Measurements from ENCODE around the gene ADGRG4.
A peak's percentile ranks its signal among the peaks of the same experiment; 100 is the strongest.
"Not testable (repeated sequence)": the region's sequence is repeated elsewhere in the genome, so short reads cannot be mapped to it uniquely, and the experiment has no call there.

The ADGRG4 gene, protein sequence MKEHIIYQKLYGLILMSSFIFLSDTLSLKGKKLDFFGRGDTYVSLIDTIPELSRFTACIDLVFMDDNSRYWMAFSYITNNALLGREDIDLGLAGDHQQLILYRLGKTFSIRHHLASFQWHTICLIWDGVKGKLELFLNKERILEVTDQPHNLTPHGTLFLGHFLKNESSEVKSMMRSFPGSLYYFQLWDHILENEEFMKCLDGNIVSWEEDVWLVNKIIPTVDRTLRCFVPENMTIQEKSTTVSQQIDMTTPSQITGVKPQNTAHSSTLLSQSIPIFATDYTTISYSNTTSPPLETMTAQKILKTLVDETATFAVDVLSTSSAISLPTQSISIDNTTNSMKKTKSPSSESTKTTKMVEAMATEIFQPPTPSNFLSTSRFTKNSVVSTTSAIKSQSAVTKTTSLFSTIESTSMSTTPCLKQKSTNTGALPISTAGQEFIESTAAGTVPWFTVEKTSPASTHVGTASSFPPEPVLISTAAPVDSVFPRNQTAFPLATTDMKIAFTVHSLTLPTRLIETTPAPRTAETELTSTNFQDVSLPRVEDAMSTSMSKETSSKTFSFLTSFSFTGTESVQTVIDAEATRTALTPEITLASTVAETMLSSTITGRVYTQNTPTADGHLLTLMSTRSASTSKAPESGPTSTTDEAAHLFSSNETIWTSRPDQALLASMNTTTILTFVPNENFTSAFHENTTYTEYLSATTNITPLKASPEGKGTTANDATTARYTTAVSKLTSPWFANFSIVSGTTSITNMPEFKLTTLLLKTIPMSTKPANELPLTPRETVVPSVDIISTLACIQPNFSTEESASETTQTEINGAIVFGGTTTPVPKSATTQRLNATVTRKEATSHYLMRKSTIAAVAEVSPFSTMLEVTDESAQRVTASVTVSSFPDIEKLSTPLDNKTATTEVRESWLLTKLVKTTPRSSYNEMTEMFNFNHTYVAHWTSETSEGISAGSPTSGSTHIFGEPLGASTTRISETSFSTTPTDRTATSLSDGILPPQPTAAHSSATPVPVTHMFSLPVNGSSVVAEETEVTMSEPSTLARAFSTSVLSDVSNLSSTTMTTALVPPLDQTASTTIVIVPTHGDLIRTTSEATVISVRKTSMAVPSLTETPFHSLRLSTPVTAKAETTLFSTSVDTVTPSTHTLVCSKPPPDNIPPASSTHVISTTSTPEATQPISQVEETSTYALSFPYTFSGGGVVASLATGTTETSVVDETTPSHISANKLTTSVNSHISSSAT (N-terminal part only)

DNA sequence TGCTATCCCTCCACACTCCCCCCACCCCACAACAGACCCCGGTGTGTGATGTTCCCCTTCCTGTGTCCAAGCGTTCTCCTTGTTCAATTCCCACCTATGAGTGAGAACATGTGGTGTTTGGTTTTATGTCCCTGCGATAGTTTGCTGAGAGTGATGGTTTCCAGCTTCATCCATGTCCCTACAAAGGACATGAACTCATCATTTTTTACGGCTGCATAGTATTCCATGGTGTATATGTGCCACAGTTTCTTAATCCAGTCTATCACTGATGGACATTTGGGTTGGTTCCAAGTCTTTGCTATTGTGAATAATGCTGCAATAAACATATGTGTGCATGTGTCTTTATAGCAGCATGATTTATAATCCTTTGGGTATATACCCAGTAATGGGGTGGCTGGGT lies at the start of gene ADGRG4:
ADGRG4 (plus strand) TSS at position 243 of the 400 bp plus-strand sequence. CDS start 7,815 bp downstream, outside the sequence.
- DNase-seq (ENCODE audit: low spot score), result not testable (repeated sequence)

DNA sequence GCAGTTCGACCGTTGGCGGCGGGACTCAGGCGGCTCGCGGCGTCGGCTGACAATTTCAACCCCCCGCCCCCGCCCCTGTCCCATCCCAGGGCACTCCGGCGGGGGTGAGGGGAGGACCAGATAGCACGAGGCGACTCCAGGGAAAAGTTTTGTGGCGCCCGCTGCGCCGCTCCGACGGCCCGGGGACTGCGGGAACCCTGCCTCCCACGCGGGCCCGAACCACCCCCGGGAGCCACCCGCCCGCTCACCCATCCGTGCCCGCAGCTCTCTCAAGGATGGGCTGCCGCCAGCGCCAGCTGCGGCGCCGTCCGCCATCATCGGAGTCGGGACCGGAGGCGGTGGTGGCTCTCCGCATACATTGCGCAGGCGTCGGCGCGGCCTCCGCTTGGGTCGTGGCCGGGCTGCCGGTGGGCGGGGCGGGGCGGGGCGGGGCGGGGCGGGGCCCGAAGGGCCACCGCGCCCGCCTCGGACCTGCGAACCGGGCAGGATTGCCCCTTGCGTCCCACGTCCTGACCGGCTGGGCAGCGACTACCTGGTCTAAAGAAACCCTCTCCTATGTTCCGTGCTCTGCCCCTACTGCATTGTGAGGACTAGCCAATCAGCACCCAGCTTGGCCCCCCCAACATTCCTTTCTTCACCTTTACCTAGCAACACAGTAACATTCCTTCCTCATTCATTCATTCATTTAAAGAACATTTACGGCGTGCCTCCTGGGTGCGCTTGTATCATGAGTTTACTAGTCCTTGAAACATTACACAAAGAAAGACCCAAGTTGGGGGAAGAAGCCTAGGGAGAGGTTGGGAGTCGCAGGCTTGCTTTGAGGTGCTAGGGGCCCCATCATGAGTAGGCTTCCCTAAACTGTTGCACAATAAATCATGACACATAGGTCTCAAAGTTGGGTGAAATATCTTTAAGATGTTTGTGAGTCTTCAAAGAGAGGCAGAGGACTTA lies 49.4 kb upstream of the ADGRG4 start, which contains the start of gene MAP7D3:
MAP7D3 (minus strand) TSS at position 360 of the 951 bp plus-strand sequence; CDS start at position 318, 42 bp downstream.
- DNase-seq (ENCODE audit: low spot score), result peak; percentile 45

DNA sequence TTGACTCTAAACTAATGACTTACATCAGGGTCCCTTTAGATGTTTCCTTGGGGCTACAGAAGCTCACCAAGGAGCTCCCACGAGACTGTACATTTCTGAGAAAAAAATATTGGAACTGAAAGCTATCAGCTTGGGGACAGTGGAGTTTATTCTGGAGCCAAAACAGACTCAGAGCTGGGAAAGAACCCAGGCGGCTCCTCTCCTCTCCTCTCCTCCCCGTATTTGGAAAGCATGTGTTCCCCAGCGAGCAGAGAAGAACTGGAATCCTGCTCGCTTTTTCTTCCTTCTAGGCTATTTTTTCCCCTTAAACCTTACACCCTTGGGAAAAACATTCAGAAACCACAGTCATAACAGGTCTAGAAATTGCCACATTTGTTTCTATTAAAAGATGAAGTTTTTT lies 45.2 kb upstream of the ADGRG4 start:
- no peak for DNase-seq (ENCODE audit: low spot score)

DNA sequence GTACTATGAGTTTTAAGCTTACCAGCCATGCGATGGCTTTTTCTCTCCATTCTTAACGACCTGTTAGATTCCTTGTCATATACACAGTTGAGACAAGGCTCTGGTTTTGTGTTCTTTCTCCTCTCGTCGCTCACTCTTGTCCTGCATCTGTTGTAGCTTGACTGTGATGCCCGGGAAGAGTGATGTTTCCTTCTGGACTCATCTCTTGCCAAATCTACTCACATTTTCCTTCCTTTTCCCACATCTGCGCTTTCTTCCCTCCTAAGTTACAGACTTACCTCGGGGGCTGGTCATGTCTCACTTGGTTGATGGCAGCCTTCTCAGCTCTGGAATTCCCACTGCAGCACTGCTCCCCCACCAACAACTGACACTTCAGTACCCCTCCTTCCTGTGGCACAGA lies 44.7 kb upstream of the ADGRG4 start:
- no peak for DNase-seq (ENCODE audit: low spot score)

DNA sequence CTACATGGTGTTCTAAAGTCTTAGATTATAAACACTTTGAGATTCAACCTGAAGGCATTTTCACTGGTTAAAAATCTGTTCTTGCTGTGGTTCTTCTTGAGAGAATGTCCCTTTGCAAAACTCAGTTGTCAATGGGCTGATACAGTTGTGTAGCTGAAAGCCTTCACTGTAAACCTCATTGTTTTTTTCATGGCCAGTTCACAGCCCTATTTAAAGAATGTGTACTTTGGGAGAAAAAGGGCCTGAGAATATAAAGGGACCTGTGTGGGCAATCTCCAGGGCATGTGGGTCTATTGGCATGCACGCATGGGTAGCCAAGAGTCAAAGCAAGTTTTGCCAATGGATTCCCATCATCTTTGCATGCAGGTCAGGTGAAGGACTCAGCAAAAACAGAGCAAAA lies 41.8 kb upstream of the ADGRG4 start:
- no peak for DNase-seq (ENCODE audit: low spot score)

DNA sequence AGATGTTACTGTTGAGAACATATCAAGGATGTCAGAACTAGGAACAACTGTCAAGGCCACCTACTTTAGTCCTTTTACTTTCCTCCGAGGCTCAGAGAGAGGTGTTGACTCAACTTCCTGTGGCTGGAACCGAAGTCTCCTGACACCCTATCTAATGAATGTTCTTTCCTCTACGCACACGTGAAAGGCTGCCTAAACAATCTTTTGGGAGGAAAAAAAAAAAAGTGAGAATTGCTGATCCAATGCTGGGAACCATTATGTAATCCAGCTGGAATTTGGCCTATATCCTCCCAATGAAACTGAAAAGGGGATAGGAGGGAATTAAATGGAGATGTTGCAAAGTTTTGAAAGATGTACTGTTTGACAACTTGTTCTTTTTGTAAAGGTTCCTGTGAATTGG lies 41.2 kb upstream of the ADGRG4 start:
- no peak for DNase-seq (ENCODE audit: low spot score)

DNA sequence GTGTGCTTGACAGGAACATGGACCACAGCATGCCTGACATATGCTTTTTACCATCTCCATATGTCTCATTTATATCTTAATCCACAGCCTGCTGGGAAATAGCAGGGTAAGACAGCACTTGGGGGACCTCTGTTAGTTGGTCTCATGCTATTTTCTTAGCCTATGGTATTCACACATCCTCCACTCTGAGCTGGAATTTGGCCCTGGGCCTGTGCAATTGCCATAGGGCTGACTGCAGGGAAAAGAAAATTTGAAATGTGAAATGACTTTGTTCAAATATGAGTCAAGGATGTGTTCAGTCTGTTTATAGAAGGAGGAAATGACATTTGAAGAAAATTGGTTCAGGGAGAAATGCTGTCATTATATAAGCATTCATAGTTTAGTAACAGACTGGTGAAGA lies 40.0 kb upstream of the ADGRG4 start:
- DNase-seq (ENCODE audit: low spot score), result no peak

DNA sequence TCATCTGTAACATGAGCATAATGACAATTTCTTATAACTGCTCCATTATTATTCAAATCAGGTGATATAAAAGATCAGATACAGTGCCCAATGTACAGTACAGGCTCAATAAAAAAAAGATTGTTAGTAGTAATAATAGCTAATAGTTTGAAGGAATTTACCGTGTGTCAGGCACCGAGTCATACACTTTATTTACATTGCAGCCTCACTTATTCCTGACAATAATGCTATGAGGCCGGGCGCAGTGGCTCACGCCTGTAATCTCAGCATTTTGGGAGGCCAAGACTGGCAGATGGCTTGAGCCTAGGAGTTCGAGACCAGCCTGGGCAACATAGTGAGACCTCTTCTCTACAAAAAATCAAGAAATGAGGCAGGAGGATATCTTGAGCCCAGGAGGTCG lies 39.4 kb upstream of the ADGRG4 start:
- no peak for DNase-seq (ENCODE audit: low spot score)

DNA sequence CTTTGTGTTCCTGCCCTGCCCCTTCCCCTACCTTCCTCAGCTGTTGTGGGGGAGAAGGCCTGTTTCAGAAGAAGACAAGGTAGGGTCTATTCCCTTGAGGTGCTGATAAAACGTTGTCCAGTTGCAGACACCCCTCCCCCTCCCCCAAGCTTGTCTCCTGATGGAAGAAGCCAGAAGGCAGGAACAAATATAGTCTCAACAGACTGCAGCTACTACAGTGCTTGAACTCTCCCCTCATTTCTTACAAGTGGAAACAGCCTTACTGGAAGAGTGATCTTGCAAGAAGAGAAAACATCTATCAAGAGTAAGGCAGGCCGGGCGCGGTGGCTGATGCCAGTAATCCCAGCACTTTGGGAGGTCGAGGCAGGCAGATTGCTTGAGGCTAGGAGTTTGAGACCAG lies 38.5 kb upstream of the ADGRG4 start:
- no peak for DNase-seq (ENCODE audit: low spot score)

DNA sequence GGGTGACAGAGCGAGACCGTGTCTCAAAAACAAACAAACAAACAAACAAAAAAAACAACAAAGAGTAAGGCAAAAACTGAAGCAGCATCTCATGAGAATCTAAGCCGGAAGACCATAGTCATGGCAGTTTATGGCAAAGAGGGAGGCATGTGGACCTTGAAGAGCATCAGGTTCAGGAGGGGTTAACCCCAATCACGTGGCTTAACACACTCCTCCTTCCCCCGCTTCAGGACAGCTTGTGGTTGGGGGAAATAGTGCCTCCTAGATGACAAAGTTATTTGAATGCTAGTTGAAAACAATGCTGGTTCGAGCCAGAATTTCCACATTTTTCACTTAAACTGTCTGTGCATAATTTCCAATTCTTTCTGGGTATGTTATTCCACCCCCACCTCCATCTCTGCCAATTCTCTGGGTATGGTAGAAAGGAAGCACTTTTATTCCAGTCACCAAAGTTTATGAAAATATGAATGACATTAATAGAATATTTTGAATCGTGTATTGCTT lies 37.9 kb upstream of the ADGRG4 start:
- peak; percentile 2 for DNase-seq (ENCODE audit: low spot score)

DNA sequence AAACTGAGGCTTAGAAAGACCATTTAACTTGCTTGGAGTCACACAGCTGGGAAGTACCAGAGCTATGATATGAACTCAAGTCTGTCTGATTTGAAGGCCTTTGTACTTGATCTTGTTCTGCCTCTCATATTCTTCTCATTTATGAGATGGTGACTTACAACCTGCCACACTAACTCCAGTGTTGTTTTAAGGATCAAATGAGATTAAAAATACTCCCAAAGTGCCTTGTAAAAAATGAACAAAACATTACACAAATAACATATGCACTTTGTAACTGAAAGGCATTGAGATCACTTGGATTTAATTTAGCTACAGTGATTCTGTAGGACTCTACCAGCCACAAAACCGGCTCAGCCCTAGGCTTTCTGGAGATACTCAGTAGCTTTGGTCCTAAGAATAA lies 33.9 kb upstream of the ADGRG4 start:
- no peak for DNase-seq (ENCODE audit: low spot score)

DNA sequence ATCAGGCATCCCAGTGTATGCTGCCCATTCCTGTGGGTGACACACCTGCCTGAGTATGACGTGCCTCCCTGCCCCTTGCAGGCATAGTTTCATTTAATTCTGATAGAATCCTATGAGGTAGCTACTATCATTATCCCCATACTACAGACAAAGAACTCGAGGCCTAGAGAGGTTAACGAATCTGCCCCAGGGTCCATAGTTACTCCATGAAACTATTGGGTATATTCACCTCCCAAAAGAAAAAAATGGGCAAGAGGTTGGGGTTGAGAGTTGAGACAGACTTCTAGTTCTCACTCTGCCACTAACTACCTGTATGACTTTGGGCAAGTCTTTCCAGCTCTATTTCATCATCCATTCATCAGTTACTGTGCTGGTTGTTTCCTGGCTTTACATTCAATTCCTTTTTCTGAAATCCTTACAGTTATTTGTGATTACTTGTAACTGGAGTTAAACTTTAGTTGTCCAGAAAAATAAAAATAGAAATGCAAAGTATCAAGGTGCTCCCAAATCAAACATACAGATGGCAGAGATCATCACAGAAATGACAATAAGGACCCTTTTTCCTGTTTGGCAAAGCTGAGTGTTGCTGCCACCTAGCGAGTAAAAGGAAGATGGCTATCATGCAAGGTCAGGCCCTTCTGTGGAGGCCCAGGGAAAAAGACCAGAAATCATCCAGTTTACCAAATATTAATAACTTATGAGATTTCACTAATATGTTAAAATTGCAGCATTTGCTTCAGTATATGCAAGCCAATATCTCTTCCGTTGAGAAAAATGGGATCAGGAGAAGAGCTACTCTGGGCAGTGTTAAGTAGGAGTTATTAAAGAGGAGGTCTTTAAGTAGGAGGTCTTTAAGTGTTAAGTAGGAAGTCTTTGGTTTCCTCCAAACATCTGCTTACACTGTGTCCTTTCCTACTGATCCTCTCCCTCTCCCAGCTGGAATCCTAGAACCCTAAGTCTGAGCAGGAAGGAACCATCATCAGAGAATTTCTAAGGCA lies 32.4 kb upstream of the ADGRG4 start:
- peak; percentile 59 for DNase-seq (ENCODE audit: low spot score)

DNA sequence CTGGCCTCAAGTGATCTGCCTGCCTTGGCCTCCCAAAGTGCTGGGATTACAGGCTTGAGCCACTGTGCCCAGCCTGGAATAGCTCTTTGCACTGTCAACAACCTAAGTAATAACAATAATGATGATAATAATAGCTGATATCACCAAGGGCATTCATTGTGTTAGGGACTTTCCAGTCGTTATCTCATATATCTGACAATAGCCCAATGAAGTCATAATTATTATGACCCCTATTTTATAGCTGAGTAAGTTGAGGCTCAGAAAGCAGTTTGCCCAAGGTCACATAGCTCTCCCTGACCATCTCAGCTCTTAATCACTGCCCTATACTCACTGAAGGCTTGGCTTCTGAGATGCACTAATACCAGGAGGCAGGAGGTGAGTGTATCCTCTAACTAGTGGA lies 30.8 kb upstream of the ADGRG4 start:
- DNase-seq (ENCODE audit: low spot score), result no peak

DNA sequence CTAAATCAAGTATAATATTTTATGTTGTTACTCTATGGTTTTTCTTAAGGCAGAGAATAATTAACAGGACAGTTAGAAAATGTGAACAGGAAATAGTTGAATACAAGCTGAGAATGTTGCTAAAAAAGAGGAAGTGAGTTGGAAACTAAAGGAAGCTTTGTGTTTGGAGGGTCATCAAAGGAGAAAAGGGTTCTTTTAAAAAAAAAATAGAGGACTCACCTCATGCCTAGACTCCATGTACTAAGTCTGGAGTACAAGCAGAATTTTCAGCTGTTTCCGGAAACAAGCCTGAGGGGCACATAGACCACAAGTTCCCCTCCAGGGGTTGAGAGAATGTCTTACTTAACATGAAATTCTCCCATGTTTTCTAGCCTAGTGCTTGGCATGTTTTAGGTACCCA lies 29.5 kb upstream of the ADGRG4 start:
- no peak for DNase-seq (ENCODE audit: low spot score)

DNA sequence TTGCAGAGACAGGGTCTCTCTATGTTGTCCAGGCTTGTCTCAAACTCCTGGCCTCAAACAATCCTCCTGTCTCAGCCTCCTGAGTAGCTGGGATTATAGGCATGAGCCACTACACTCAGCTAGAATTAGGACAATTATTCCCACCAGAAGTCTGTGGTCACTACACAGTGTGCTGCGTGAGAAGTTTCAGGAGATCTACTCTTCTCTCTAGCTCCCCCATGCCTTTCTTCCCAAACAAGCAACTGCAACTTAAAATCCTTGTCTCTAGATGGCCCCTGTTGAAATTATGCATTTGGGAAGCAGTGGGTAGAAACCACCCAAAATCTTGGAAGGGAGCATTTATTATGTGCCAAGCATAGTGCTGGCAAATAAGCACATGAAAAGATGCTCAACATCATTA lies 28.4 kb upstream of the ADGRG4 start:
- no peak for DNase-seq (ENCODE audit: low spot score)

DNA sequence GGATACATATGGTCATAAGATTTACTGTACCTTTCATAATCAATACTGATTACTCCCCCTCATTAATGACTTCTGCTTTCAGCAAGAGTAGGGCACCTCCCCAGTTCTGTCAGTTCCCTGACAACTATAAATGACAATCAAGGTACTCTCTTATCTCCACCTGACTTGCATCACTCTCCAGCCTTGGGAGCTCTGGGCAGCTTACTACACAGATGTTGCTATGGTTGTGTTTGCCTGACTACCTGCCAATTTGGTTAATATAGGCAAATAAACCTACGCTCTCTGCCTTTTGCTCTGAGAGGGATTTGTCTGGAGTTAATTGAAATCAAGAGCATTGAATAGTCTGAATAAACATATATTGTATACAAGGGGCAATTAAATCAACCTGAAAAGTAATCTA lies 26.8 kb upstream of the ADGRG4 start:
- DNase-seq (ENCODE audit: low spot score), result no peak

DNA sequence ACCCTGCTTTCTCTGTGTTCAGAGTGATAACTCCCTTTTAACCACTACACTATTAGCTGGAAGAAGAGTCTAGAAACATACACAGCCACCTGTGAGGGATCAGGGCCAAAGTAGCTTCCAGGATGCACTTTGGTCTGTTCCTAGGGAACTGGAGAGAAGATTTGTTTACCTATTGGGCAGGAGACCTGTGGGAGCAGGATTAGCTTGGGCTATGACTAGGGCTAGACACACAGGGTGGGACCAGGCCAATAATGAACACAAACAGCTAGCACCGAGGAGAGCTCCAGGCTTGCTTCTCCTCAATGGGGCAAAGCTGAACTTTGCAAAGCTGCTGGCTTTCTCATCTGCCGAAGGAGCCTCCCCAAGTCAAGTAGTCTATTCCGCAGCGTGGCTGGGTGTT lies 25.2 kb upstream of the ADGRG4 start:
- no peak for DNase-seq (ENCODE audit: low spot score)

DNA sequence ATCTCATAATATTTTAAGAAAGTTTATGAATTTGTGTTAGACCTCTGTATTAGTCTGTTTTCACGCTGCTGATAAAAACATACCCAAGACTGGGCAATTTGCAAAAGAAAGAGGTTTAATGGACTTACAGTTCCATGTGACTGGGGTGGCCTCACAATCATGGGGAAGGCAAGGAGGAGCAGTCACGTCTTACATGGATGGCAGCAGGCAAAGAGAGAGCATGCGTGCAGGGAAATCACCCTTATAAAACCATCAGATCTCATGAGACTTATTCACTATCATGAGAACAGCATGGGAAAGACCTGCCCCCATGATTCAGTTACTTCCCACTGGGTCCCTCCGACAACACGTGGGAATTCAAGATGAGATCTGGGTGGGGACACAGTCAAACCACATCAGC lies 14.4 kb upstream of the ADGRG4 start:
- DNase-seq (ENCODE audit: low spot score), result not testable (repeated sequence)

DNA sequence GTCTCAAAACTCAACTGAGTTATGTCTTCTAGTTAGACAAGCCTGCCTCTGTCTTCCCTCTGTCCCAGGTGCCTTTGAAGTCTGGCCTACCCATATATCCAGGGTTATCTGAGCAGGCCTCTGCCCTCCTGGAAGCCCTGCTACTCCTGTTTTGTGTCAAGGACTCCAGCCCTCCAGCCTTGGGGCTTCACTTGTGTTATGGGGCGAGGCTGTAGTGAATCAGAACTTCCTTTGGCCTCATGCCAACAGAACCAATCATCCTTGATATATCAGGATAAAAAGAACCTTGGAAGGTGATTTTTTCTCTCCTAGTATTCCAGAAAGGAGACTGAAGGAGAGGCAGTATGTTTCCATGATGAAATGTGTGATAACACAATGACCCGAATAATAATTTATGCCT lies 8.9 kb upstream of the ADGRG4 start:
- no peak for DNase-seq (ENCODE audit: low spot score)

DNA sequence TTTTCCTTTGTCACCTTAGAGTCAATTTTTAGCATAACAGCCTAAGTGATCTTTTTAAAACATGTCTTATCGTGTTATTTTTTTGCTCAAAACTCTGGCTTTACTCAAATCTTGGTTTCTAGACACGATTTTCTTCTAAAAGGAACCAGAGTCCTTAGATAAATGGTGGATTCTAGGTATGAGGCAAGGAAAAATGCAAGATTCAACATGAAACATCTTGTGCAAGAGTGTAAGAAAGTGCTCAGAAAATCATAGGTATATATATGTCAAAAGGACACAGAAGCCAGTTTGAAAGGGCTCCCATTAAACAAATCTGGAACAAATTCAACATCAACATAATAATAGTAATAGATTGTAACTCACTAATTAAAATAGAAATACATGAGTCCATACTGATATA lies 8.1 kb upstream of the ADGRG4 start:
- no peak for DNase-seq (ENCODE audit: low spot score)

All from Ammon's horn (tissue), 1 donor.